ENCODE measurements around the gene TMEM255B.
"Not testable (repeated sequence)": the region's sequence is repeated elsewhere in the genome, so short reads cannot be mapped to it uniquely, and the experiment has no call there.

GRCh38 chr13:113830426-113830950, 71.5 kb downstream of the TMEM255B start:
- TF ChIP-seq CTCF (conservative IDR thresholded peaks at IDR 0.05); ZFX (IDR thresholded peaks at IDR 0.05): not testable (repeated sequence)
